OCI-LY1 (cell line): Measurements from ENCODE around the gene ZNFX1.

Experiments used
- H2AFZ ChIP-seq: fragments of 200-600 bp; sonication (generic), shearing (Covaris generic); 2 replicates; pipeline ENCODE4 v1.6.0; 2014; ENCODE audit warnings: antibody characterized with exemption, mild to moderate bottlenecking, low read length
- H3F3A ChIP-seq: fragments of 200-600 bp; sonication (generic), shearing (Covaris generic); 2 replicates; pipeline ENCODE4 v1.6.0; 2014; ENCODE audit warnings: mild to moderate bottlenecking, antibody characterized with exemption, low read length, moderate library complexity; ENCODE audit not compliant: insufficient read depth
- H3K27ac ChIP-seq: fragments of 200-600 bp; sonication (generic); 2 replicates; pipeline ENCODE4 v1.5.1; 2014; ENCODE audit warnings: low read length, mixed run types, mild to moderate bottlenecking, low read depth; ENCODE audit not compliant: poor library complexity, severe bottlenecking
- H3K27me3 ChIP-seq: fragments of 200-600 bp; sonication (generic); 2 replicates; pipeline ENCODE4 v1.6.0; 2014; ENCODE audit warnings: antibody characterized with exemption, mild to moderate bottlenecking, low read length, moderate library complexity; ENCODE audit not compliant: insufficient read depth
- H3K36me3 ChIP-seq: fragments of 200-600 bp; sonication (generic); 2 replicates; pipeline ENCODE4 v1.6.1; 2014; ENCODE audit warnings: mild to moderate bottlenecking, antibody characterized with exemption, low read length, moderate library complexity, mixed read lengths; ENCODE audit not compliant: insufficient read depth
- H3K4me1 ChIP-seq: fragments of 200-600 bp; sonication (generic); 2 replicates; pipeline ENCODE4 v1.5.1; 2014; ENCODE audit warnings: mild to moderate bottlenecking, low read length, moderate library complexity; ENCODE audit not compliant: insufficient read depth, severe bottlenecking
- H3K4me2 ChIP-seq: fragments of 200-600 bp; sonication (generic), shearing (Covaris generic); 2 replicates; pipeline ENCODE4 v1.6.1; 2014; ENCODE audit warnings: low read length
- H3K4me3 ChIP-seq: fragments of 200-600 bp; sonication (generic); 2 replicates; pipeline ENCODE4 v1.5.1; 2014; ENCODE audit warnings: low read length, low read depth, mild to moderate bottlenecking, mixed read lengths; ENCODE audit not compliant: poor library complexity, severe bottlenecking
- H3K79me2 ChIP-seq: fragments of 200-600 bp; shearing (Covaris generic); 2 replicates; pipeline ENCODE4 v1.6.1; 2016; ENCODE audit warnings: mixed run types, low read length, mixed read lengths; ENCODE audit not compliant: insufficient read depth
- H3K9ac ChIP-seq: fragments of 200-600 bp; sonication (generic), shearing (Covaris generic); 2 replicates; pipeline ENCODE4 v1.6.1; 2014; ENCODE audit warnings: mild to moderate bottlenecking, low read length, mixed read lengths
- H3K9me2 ChIP-seq: fragments of 200-600 bp; sonication (generic), shearing (Covaris generic); 2 replicates; pipeline ENCODE4 v1.6.1; 2014; ENCODE audit warnings: low read depth, mild to moderate bottlenecking, low read length, mixed read lengths
- H3K9me3 ChIP-seq: fragments of 200-600 bp; shearing (Covaris generic); 2 replicates; pipeline ENCODE4 v1.6.1; 2014; ENCODE audit warnings: low read length, mixed read lengths
- H4K20me1 ChIP-seq: fragments of 200-600 bp; sonication (generic), shearing (Covaris generic); 2 replicates; pipeline ENCODE4 v1.6.0; 2016; ENCODE audit warnings: mild to moderate bottlenecking, low read length; ENCODE audit not compliant: insufficient read depth
- EZH2 ChIP-seq: fragments of 200-600 bp; sonication (generic), shearing (Covaris generic); IDR thresholded peaks from 2 replicates; pipeline ENCODE4 v1.8.0; 2017; ENCODE audit warnings: borderline replicate concordance, mixed run types, mild to moderate bottlenecking, antibody characterized with exemption, low read length, moderate library complexity, mixed read lengths
- TF ChIP-seq, protein P1 (sequence below): fragments of 200-600 bp; sonication (generic), shearing (Covaris generic); IDR thresholded peaks from 2 replicates; pipeline ENCODE4 v1.5.1; 2017; ENCODE audit warnings: mild to moderate bottlenecking, antibody characterized with exemption, low read length, moderate library complexity, mixed read lengths

Gene ZNFX1

DNA sequence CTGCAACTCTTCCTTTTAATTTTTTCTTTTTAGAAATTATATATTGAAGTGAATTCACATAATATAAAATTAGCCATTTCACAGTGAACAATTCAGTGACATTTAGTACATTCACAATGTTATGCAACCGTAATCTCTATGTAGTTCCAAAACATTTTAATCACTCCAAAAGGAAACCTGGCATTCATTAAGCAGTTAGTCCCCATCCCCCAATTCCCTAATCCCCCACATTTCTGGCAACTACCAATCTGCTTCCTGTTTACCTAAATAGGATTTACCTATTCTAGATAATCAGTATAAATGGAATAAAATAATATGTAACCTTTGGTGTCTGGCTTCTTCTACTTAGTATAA, 67.1 kb downstream of the ZNFX1 start:
- Histone ChIP-seq H3K4me3 (no peak overlapping the region), H3K9me3 (peaks cover 5% of the 10 kb centered on the region), H3K9ac (no peak overlapping the region), H3K4me1 (no peaks in the 10 kb centered on the region), H3F3A (no peaks in the 10 kb centered on the region), H3K36me3 (no peaks in the 10 kb centered on the region), H3K9me2 (no peaks in the 10 kb centered on the region), H3K27me3 (no peaks in the 10 kb centered on the region), H2AFZ (no peak overlapping the region), H4K20me1 (no peaks in the 10 kb centered on the region), H3K27ac (no peak overlapping the region), H3K79me2 (no peaks in the 10 kb centered on the region), H3K4me2 (no peak overlapping the region)
- no peak for TF ChIP-seq EZH2
- TF ChIP-seq, protein P1, sequence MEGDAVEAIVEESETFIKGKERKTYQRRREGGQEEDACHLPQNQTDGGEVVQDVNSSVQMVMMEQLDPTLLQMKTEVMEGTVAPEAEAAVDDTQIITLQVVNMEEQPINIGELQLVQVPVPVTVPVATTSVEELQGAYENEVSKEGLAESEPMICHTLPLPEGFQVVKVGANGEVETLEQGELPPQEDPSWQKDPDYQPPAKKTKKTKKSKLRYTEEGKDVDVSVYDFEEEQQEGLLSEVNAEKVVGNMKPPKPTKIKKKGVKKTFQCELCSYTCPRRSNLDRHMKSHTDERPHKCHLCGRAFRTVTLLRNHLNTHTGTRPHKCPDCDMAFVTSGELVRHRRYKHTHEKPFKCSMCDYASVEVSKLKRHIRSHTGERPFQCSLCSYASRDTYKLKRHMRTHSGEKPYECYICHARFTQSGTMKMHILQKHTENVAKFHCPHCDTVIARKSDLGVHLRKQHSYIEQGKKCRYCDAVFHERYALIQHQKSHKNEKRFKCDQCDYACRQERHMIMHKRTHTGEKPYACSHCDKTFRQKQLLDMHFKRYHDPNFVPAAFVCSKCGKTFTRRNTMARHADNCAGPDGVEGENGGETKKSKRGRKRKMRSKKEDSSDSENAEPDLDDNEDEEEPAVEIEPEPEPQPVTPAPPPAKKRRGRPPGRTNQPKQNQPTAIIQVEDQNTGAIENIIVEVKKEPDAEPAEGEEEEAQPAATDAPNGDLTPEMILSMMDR = no peak

DNA sequence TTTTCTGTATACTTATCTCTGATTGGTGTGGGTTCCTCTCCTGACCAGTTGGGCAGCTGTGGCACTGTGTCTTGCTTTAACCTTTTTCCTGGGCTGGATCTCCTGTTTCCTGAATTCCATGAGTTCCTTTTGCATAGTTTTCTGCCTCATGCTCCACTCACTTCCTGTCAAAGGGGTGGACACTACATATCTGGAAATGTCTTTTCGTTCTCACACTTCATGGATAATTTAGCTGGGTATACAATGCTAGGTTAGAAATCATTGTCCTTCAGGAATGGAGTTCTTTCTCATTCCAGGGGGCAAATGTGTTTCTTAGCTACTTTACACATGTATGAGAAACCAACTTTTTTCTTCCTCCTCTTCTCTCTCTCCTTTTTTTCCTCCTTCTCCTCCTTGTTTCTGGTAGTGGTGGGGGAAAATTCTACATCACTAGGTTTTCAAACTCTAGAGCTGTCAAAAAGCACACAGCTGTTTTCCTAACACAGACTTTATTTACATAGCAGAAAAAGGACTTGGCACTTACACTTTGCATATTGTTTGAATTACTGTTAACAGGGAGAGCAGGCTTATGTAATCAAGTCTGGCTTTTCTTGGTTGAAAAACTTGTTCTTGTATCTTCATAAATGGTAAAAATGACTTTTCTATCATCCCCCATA, 67.6 kb downstream of the ZNFX1 start:
- H3K9me3 ChIP-seq = peaks cover 5% of the 10 kb centered on the region
- H4K20me1 ChIP-seq = no peaks in the 10 kb centered on the region
- H3K27ac ChIP-seq = no peak overlapping the region
- no peak overlapping the region for H3K4me3 ChIP-seq
- no peak for TF ChIP-seq EZH2
- TF ChIP-seq, protein P1 = no peak
- no peaks in the 10 kb centered on the region for H3K9me2 ChIP-seq
- no peaks in the 10 kb centered on the region for H3F3A ChIP-seq
- H3K4me2 ChIP-seq = no peak overlapping the region
- no peak overlapping the region for H3K9ac ChIP-seq
- no peaks in the 10 kb centered on the region for H3K4me1 ChIP-seq
- no peaks in the 10 kb centered on the region for H3K79me2 ChIP-seq
- no peaks in the 10 kb centered on the region for H3K27me3 ChIP-seq
- no peaks in the 10 kb centered on the region for H3K36me3 ChIP-seq
- no peak overlapping the region for H2AFZ ChIP-seq

DNA sequence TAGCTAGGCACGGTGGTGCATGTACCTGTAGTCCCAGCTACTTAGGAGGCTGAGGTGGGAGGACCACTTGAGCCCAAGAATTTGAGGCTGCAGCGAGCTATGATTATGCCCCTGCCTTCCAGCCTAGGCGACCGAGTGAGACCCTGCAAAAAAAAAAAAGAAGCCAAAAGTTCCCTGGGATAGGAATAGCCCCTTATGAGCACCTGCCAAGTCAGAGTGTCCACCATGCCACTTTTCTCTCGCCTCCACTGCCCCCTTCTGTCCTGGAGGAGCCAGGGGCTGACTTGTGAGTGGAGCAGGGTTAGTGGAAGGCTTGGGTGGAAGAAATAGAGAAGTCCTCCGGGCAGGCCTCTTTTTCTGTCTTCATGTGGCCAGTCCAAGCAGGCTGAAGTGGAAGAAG, 70.8 kb downstream of the ZNFX1 start:
- no peaks in the 10 kb centered on the region for H3K9me2 ChIP-seq
- no peaks in the 10 kb centered on the region for H3F3A ChIP-seq
- TF ChIP-seq, protein P1 = no peak
- TF ChIP-seq EZH2 = no peak
- H3K27ac ChIP-seq = no peak overlapping the region
- H3K4me2 ChIP-seq = no peak overlapping the region
- no peaks in the 10 kb centered on the region for H3K36me3 ChIP-seq
- H3K4me1 ChIP-seq = no peaks in the 10 kb centered on the region
- no peak overlapping the region for H3K4me3 ChIP-seq
- H3K27me3 ChIP-seq = no peaks in the 10 kb centered on the region
- no peaks in the 10 kb centered on the region for H3K79me2 ChIP-seq
- H3K9ac ChIP-seq = no peak overlapping the region
- H2AFZ ChIP-seq = no peak overlapping the region
- H4K20me1 ChIP-seq = no peaks in the 10 kb centered on the region
- peaks cover 5% of the 10 kb centered on the region for H3K9me3 ChIP-seq
